Measurements from ENCODE around the gene PCSK4.

GRCh38 chr19:1437609-1438008, 52.5 kb downstream of the PCSK4 start:
- TF ChIP-seq CTCF (conservative IDR thresholded peaks at IDR 0.05), result no peak
- no peak for TF ChIP-seq ZFX (IDR thresholded peaks at IDR 0.05)

All from C4-2B (cell line).